Endothelial cell of hepatic sinusoid (primary cell): ENCODE data around the gene PPP1R3A.
"Not testable (repeated sequence)": the region's sequence is repeated elsewhere in the genome, so short reads cannot be mapped to it uniquely, and the experiment has no call there.

Source experiments
- in situ Hi-C: cut with HindIII; loops from 2 replicates; pipeline ENCODE4 v1.10.0; 2017; ENCODE audit warnings: low sequenced_read_pairs

PPP1R3A gene

DNA sequence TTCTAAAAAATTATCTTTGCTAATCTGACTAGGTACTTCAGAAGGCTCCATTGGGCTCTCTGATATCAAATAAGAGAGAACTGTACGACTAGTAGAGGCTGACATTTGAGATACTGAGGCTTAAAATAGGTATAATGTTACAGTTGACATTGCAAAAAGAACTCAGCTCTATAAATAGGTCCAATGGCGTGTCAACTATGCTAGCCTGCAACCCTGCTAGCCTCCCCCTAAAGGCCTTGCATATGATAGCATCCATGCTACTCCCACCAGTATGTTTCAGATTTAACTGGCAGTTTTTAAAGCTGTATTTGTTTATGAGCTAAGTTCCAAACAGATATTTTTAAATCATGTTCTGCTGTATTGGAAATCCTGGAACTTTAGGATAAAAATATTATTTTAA lies at the start of gene PPP1R3A:
TSS of gene PPP1R3A (minus strand) at position 64 of the 400 bp plus-strand sequence. CDS start at position 51, 13 bp downstream.
- in situ Hi-C loops: no loop called here

DNA sequence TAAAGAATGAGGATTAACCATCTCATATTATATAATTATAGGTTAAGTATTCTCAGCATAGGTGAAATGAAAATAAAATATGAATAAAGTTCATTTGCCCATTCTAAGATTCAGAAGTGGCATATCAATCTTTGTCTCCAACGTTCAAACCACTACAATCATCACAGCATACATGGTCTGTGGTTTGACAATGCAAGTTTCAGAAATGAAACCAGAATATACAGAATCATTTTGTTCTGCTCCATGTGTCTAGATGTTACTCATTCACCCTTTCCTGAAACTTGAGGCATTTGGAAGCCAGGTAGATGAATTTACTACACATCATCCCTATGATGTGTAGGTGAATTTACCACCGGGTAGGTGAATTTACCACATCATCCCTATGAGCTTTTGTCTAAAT lies 44.5 kb upstream of the PPP1R3A start:
- in situ Hi-C loops: loop anchor here (5.0 kb wide), 1 partner anchor 39 kb away; no protein-coding TSS in a partner anchor

DNA sequence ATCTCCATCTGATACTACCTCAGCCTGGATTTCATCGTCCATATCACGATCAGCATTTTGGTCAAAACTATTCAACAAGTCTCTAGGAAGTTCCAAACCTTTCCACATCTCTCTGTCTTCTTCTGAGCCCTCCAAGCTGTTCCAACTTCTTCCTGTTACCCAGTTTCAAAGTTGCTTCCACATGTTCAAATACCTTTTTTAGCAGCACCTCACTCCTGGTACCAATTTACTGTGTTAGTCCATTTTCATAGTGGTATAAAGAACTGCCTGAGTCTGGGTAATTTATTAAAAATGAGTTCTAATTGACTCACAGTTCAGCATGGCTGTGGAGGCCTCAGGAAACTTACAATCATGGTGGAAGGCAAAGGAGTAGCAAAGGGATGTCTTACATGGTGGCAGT lies 41.1 kb upstream of the PPP1R3A start:
- in situ Hi-C loops: loop anchor here (5.0 kb wide), 1 partner anchor 42 kb away; no protein-coding TSS in a partner anchor

DNA sequence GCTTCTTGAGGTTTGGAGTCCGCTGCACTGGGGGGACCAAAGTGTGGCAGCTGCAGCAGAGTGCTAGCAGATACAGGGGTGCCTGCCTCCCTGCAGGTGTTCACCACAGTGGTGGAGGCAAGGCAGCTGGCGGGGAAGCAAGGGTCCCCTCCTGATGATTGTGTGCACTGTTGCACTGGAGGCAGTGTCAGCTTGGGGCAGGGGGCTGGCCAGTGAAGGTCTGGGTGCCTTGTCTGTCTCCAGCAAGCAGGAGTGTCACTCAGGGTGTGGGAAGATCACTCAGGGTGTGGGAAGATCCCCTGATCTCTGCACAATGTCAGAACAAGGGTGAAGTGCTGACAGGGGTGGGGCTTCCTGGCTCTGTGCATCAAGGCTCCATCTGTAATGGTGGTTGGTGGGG lies 36.3 kb upstream of the PPP1R3A start:
- in situ Hi-C loops: no loop called here

GRCh38 chr7:113953553-113953952 lies 34.7 kb upstream of the PPP1R3A start:
- in situ Hi-C loops: no loop called here

DNA sequence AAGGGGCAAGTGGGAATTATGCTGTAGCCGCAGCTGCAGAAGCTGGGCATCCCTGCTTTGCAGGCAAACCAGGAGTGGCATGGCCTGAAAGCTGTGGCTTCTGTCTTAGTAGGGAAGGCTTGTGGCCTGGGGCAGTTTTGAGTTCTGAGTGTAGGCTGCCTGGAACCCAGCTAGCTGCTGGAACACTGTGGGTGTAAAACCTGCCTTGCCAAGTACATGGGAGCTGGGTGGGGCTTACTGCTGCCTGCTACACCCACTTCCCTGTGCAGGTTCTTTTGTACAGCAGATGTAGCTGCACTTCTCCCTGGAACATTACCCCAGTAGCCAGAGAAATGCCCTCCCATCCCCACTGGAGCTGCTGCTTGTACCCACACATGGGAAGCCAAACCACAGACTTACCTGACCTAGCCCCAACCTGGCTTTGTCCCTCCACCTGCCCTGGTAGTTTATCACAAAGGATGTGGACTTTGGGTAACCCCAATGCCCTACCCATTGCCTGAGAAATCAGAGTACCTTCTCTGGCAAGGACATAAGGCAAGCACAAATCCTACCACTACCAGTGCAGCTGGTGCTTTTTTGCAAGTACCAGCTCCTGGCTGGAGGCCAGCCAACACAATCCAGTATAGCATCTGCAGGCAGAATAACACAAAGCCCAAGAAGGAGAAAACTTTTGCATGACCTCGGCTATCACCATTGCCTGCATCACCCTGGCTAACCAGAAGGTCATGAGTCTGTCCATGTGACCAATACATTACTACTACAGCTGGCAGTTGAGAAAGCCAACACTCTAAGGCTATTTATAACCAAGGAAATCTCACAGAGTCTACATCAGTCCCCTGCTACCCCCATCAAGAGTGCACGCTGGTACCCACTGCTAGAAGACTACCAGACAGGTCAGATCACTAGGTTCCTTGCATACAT lies 26.5 kb upstream of the PPP1R3A start:
- in situ Hi-C loops: no loop called here

DNA sequence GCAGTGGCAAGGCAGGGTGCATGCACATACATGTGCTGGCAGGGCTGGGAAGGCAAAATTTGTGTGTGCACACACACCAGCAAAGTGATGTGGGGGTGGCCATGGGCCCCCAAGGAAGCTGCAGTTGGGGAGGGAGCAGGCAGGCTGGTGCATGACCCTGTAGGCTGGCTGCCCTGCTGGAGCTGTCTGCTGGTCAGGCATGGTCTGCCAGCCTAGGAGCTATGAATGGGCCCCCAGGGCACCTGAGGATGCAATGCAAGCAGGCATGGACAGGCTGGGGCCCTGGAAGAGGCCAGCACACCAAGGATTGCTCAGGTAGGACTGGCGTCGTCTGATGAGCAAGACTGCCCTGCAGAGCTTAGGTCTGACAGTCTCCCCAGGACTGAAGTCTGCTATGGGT lies 18.2 kb upstream of the PPP1R3A start:
- in situ Hi-C loops: no loop called here

DNA sequence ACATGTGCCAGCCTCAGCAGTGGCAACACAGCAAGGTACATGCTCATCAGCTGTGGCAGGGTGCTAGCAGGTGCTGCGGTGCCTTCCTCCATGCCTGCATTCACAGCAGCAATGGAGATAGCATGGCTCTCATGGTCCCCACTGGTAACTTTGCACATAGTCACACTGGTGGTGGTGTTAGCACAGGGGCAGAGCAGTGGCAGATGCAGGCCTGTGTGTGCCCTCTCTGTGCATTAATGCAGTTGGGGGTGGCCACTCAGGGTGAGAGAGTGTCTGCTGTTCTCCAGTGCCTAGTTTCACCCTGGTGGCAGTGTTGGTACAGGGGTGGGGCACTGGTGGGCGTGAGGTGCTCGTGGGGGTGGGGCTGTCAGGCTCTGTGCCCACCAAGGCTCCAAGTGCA lies 17.7 kb upstream of the PPP1R3A start:
- in situ Hi-C loops: no loop called here

GRCh38 chr7:113929389-113929788 lies 10.6 kb upstream of the PPP1R3A start:
- in situ Hi-C loops: not testable (repeated sequence)

DNA sequence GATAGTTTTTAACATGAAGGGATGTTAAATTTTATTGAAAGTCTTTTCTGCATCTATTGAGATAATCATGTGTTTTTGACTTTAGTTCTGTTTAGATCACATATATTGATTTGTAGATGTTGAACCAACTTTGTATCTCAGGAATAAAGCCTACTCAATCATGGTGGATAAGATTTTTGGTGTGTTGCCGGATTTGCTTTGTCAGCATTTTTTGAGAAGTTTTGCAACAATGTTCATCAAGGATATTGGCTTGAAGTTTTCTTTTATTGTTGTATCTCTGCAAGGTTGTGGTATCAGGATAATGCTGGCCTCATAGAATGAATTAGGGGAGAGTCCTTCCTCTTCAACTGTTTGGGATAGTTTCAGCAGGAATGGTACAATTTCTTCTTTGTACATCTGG lies 9.3 kb upstream of the PPP1R3A start:
- in situ Hi-C loops: no loop called here

GRCh38 chr7:113922049-113922448 lies 3.2 kb upstream of the PPP1R3A start:
- in situ Hi-C loops: no loop called here

GRCh38 chr7:113921363-113921762 lies 2.6 kb upstream of the PPP1R3A start:
- in situ Hi-C loops: no loop called here

DNA sequence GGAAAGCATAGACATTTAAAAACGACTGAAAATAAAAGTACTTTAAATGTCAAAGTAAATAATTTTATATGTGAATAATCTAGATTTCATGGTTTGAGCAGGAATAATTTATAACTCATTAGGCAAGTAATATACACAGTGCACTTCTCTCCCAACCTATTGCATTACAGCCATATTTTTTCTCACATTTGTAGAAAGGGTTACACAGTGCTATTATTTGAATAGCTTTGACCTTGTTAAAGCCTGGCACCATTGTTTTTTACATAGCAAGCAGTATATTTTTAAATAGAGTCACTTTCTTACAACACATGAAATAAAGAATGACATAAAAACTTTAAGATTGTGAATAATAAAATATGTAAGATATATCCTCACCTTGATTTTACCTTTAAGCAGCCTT lies 969 bp downstream of the PPP1R3A start:
- in situ Hi-C loops: no loop called here

DNA sequence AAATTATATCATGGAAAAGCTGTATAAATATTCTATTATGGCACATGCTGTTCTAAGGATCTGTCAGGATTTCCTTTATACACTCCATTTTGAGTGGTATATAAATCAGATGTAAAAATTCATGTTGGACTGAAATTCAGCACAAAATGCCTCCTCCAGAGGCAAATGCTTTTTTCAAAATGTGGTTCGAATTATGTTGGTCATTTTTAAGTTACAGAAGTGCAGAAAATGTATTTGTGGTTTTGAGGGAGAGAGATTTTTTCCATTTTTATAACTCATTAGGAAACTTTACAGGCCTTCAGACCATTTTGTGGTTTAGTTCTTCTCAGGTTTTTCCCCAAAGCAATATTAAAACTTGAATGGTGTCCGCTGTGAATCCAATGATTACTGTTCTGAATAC lies 2.9 kb downstream of the PPP1R3A start:
- in situ Hi-C loops: no loop called here

DNA sequence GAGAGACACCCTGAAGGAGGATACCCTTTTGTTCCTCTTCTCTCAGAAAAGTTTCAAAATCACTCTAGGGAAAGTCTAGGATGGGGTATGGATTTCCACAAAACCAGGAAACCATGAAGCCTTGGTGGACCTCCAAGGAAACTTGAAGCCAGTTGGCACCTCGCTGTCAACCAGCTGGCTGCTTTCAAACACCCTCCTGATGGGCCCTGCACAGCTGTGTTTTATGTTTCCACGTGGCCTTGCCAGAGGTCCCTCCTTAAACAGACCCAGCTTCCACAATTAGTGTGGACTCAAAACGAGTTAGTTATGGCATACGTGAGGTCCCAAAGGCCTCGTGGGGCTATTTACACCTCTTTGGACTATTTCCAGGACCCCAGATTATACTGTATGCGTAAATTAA lies 5.9 kb downstream of the PPP1R3A start:
- in situ Hi-C loops: no loop called here

GRCh38 chr7:113907617-113908016 lies 11.2 kb downstream of the PPP1R3A start:
- in situ Hi-C loops: no loop called here

DNA sequence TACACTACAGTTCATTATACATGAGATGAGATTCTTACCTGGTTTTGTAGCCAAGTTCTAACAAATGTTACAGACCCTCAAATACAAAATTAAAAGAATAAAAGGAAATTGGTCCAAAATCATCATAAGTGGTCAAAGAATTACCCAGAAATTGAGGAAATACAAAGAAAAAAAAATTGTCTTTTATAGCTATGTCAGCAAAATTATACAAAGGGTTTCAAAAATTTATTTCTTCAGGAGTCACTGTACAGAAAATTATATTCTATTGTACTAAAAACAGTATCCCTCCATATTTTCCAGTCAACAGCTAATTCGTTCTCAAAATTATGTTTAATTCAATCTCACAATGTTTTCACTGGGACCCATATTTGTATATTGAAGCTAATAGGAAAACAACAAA lies 14.3 kb downstream of the PPP1R3A start:
- in situ Hi-C loops: no loop called here

DNA sequence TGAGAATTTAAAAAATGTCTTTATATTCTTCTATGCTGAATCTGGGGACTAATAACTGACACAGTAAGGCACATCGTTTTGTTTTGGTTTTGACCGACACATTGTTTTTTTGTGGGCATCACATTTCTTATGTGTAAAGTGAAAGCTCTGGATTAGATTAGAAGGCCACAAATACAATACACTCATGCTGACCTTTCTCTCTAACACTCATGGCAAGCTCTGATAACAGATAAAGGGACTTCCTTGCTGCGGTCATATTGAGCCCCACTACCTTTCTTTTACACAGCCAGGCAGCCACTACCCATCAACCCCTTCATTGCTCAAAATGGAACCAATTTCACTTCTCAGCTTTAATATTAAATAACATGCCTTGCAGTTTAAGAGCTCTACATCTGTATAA lies 26.0 kb downstream of the PPP1R3A start:
- in situ Hi-C loops: no loop called here

DNA sequence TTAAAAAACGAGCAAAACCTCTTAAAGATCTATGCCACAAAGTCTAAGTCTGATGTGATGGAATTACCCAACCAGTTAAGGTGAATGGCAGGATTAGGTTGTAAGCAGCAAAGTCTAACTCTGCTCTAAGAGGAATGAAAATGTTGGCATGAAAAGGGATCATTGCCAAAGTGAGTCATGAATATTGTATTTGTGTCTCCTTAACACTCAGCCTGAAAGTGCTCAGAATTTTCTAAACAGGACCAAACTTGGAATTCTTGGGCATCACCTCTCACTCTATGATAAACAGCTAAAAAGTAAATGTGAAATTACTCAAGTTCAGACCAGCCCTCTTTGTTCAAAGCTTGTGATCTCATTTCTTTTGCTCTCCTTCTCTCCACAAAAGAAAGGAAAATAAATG lies 27.0 kb downstream of the PPP1R3A start:
- in situ Hi-C loops: no loop called here

DNA sequence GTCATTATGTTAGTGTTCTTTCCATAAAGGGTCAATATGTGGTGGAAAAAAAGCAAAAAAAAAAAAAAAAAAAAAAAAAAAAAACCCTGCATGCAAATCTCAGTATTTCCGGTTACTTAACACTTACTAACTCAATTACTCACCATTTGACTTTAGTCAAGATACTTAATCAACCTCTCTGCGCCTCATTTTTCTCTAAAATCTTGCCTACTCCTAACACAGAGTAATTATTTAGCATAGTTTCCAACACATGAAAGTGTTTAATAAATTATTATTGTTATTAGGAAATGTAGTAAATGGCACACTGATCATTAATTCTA lies 27.8 kb downstream of the PPP1R3A start:
- in situ Hi-C loops: no loop called here

DNA sequence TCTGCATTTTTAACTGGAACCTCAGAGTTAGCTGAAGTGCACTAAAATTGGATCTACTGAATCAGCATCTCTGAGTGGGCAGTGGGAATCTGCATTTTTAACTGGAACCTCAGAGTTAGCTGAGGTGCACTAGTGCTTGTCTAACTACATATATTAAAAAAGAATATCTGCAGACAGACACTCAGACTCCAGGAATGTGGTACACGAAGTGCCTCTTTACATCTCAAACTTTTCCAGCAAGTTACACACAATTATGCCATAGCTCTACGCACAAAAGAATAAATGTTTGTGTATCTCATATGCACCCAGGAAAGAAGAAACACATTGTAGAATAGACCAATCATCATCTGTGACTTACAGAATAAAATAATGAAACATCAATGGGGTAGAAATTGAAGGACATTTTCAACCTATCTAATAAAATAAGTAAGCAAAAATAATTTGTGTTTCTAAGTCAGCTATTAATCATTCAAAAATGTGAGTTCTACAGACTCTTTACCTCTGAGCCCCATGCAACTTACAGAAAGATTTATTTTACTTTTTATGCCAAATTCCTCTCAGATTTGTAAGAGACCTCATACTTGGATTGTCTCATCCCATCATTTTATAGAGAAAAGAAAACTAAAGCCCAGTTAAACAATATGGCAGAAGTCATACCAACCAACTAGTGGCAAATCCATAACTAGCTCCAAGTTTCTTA lies 28.3 kb downstream of the PPP1R3A start:
- in situ Hi-C loops: no loop called here

DNA sequence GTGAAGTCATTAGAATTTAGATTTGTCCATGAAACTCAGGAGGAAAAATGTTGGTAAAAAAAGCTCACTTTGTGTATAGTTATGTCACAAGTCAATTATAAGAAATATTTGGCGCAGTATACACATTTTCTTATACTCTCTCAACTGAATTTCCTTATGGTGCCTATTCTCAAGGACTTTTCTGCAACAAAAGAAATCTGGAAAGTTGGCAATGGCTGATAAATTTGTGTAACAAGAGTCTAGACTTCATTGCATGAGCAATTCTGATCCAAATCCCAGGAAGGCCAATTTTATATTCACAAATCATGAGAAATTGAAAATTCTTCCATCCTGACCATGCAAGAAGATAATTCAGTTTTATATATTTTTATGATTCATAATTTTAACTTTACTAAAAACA lies 35.7 kb downstream of the PPP1R3A start:
- in situ Hi-C loops: no loop called here
